ENCODE measurements around the gene SCP2.

DNA sequence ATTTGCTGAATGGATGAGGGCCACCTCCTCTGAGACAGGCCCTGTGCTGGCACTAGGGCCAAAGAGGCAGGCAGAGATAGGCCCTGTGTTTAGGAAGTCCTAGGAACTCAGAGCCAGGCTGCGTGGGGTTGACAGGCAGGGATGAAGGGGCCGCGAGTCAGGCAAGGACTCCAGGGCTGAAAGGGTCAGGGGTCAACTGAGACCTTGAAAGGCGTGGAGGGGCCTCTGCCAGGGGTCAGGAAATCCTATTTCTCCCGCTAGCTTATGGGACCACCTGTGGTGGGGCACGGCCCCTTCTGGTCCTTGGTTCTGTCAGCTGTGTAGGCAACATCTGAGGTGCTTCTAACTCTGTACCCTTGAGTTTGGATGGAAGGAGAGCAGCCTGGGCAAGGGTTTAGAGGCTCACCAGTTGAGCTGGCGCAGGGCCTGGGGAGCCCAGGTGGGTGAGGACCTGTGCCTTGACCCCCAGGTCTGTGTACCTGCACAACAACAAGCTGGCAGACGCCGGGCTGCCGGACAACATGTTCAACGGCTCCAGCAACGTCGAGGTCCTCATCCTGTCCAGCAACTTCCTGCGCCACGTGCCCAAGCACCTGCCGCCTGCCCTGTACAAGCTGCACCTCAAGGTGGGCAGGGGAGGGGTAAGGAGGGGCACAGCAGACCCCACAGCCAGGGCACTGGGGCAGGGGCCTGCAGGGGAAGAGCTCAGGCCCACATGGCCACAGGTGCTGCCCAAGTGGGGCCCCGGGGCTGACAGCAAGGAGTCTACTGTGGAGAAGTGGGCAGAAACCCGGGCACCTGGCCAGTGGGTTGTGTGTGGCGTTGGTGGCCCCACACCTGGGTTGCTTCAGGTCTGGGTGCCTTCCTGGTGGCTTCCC, 149.9 kb downstream of the SCP2 start:
- TF ChIP-seq CSDC2 (CRISPR knock-in tag; IDR thresholded peaks at IDR 0.05): no peak
- TF ChIP-seq, protein P1, sequence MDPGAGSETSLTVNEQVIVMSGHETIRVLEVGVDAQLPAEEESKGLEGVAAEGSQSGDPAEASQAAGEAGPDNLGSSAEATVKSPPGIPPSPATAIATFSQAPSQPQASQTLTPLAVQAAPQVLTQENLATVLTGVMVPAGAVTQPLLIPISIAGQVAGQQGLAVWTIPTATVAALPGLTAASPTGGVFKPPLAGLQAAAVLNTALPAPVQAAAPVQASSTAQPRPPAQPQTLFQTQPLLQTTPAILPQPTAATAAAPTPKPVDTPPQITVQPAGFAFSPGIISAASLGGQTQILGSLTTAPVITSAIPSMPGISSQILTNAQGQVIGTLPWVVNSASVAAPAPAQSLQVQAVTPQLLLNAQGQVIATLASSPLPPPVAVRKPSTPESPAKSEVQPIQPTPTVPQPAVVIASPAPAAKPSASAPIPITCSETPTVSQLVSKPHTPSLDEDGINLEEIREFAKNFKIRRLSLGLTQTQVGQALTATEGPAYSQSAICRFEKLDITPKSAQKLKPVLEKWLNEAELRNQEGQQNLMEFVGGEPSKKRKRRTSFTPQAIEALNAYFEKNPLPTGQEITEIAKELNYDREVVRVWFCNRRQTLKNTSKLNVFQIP (CRISPR knock-in tag; IDR thresholded peaks at IDR 0.05; ENCODE audit: borderline replicate concordance, low read depth): no peak
- TF ChIP-seq TOX (CRISPR knock-in tag; IDR thresholded peaks at IDR 0.05; ENCODE audit: borderline replicate concordance): no peak

All from SK-N-SH treated with all-trans-retinoic acid at 6 μM for 48 hours (cell line).